Hepatocyte (in vitro differentiated cells): ENCODE data around the gene MYO5A. TPM values are rescaled to one million over a fixed set of nuclear protein-coding genes. Genes with fewer than 3 reads are reported as not detected.
"Not testable (repeated sequence)": the region's sequence is repeated elsewhere in the genome, so short reads cannot be mapped to it uniquely, and the experiment has no call there.

Experiments
- DNase-seq: peaks from one replicate; pipeline ENCODE4 v3.0.0-alpha.2; 2016; ENCODE audit warnings: low spot score
- H2AFZ ChIP-seq: fragments of 200-600 bp; sonication (generic); 2 replicates; pipeline ENCODE4 v1.6.0; 2016; ENCODE audit warnings: antibody characterized with exemption, mild to moderate bottlenecking
- H3K27ac ChIP-seq: fragments of 200-600 bp; sonication (generic); 2 replicates; pipeline ENCODE4 v1.5.1; 2016; ENCODE audit warnings: mild to moderate bottlenecking
- H3K27me3 ChIP-seq: fragments of 200-600 bp; sonication (generic); 2 replicates; pipeline ENCODE4 v1.6.1; 2016
- H3K36me3 ChIP-seq: fragments of 200-600 bp; sonication (generic); replicated peaks from 2 replicates; pipeline ENCODE4 v1.5.1; 2016; ENCODE audit warnings: low read depth; ENCODE audit not compliant: insufficient read depth
- H3K4me1 ChIP-seq: fragments of 200-600 bp; sonication (generic); 2 replicates; pipeline ENCODE4 v1.5.1; 2016; ENCODE audit warnings: mild to moderate bottlenecking, moderate library complexity; ENCODE audit not compliant: insufficient read depth
- H3K4me2 ChIP-seq: fragments of 200-600 bp; sonication (generic); 2 replicates; pipeline ENCODE4 v1.6.0; 2016
- H3K4me3 ChIP-seq: fragments of 200-600 bp; sonication (generic); 2 replicates; pipeline ENCODE4 v1.5.1; 2016; ENCODE audit warnings: mild to moderate bottlenecking
- H3K79me2 ChIP-seq: fragments of 200-600 bp; sonication (generic); 2 replicates; pipeline ENCODE4 v1.6.0; 2017; ENCODE audit warnings: mild to moderate bottlenecking
- H3K9me2 ChIP-seq: fragments of 200-600 bp; sonication (generic); replicated peaks from 2 replicates; pipeline ENCODE4 v1.6.0; 2017; ENCODE audit warnings: mild to moderate bottlenecking; ENCODE audit not compliant: insufficient read depth
- H3K9me3 ChIP-seq: fragments of 200-600 bp; sonication (generic); 2 replicates; pipeline ENCODE4 v1.5.1; 2016; ENCODE audit warnings: low read depth, mild to moderate bottlenecking
- H4K20me1 ChIP-seq: fragments of 200-600 bp; sonication (generic); 2 replicates; pipeline ENCODE4 v1.6.0; 2016; ENCODE audit warnings: mild to moderate bottlenecking; ENCODE audit not compliant: insufficient read depth, poor library complexity, severe bottlenecking
- EZH2 ChIP-seq: fragments of 200-600 bp; sonication (generic); IDR thresholded peaks from 2 replicates; pipeline ENCODE4 v1.6.1; 2016; ENCODE audit warnings: antibody characterized with exemption, mild to moderate bottlenecking, borderline replicate concordance
- EZH2phosphoT487 ChIP-seq: fragments of 200-600 bp; sonication (generic); IDR thresholded peaks from one replicate; pipeline ENCODE4 v1.6.1; 2018; ENCODE audit warnings: antibody characterized with exemption, mild to moderate bottlenecking, low read depth, moderate library complexity; ENCODE audit not compliant: unreplicated experiment, severe bottlenecking
- WGBS: methylation state at CpG from one replicate; pipeline ENCODE4 v1.1.6; 2016; ENCODE audit warnings: low lambda C conversion rate; ENCODE audit errors: missing lambda C conversion rate; 5-methylcytosine and 5-hydroxymethylcytosine counted together
- polyA plus RNA-seq: library from polyadenylated mRNA; unstranded; fragments of >200 nt; fragmentation: Nextera tagmentation; extraction: Ambion mirVana; gene quantifications from 2 replicates; pipeline ENCODE4 v1.2.1, GENCODE V29; 2016
- total RNA-seq: library from RNA; depleted of rRNA; stranded (reverse); fragments of >200 nt; gene quantifications from 2 replicates; pipeline ENCODE4 v1.2.3, GENCODE V29; 2014
- TF ChIP-seq, protein P1 (sequence below): fragments of 200-600 bp; sonication (generic); IDR thresholded peaks from 2 replicates; pipeline ENCODE4 v1.5.1; 2016; ENCODE audit warnings: antibody characterized with exemption, mild to moderate bottlenecking; ENCODE audit not compliant: poor library complexity

MYO5A gene
- total and polyA plus RNA-seq, 2 experiments from 2014 or later = 3.7 to 14.8 TPM

DNA sequence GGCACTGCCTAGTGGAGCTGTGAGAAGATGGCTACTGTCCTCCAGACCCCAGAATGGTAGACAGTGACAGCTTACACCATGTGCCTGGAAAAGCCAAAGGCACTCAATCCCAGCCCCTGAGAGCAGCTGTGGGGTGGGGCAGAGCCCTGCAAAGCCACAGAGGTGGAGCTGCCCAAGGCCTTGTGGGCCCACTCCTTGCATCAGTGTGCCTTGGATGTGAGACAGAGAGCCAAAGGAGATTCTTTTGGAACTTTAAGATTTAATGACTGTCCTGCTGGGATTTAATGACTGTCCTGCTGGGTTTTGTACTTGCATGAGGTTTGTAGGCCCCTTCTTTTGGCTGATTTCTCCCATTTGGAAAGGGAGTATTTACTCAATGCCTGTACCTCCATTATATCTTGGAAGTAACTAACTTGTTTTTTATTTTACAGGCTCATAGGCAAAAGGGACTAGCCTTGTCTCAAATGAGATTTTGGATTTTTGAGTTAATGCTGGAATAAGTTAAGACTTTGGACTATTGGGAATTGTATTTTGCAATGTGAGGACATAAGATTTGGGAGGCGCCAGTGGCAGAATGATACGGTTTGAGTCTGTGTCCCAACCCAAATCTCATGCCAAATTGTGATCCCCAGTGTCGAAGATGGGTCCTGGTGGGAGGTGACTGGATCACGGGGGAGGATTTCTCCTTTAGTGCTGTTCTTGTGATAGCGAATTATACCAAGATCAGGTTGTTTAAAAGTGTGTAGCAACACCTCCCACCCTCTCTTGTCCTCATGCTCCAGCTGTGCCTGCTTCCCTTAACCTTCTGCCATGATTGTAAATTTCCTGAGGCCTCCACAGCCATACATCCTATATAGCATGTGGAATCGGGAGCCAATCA, 80.4 kb downstream of the MYO5A start:
- WGBS = 94% methylated on average over 6 of the region's 6 CpGs
- Histone ChIP-seq H3K27me3 (no peaks in the 10 kb centered on the region), H3K27ac (no peak overlapping the region), H3K9me3 (no peaks in the 10 kb centered on the region), H2AFZ (no peak overlapping the region), H4K20me1 (no peaks in the 10 kb centered on the region), H3K4me3 (no peak overlapping the region), H3K4me2 (no peak overlapping the region), H3K79me2 (no peaks in the 10 kb centered on the region), H3K9me2 (no peaks in the 10 kb centered on the region), H3K4me1 (no peaks in the 10 kb centered on the region), H3K36me3 (no peaks in the 10 kb centered on the region)
- TF ChIP-seq EZH2 = no peak
- TF ChIP-seq, protein P1, sequence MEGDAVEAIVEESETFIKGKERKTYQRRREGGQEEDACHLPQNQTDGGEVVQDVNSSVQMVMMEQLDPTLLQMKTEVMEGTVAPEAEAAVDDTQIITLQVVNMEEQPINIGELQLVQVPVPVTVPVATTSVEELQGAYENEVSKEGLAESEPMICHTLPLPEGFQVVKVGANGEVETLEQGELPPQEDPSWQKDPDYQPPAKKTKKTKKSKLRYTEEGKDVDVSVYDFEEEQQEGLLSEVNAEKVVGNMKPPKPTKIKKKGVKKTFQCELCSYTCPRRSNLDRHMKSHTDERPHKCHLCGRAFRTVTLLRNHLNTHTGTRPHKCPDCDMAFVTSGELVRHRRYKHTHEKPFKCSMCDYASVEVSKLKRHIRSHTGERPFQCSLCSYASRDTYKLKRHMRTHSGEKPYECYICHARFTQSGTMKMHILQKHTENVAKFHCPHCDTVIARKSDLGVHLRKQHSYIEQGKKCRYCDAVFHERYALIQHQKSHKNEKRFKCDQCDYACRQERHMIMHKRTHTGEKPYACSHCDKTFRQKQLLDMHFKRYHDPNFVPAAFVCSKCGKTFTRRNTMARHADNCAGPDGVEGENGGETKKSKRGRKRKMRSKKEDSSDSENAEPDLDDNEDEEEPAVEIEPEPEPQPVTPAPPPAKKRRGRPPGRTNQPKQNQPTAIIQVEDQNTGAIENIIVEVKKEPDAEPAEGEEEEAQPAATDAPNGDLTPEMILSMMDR = no peak
- TF ChIP-seq EZH2phosphoT487 = no peak
- no peak for DNase-seq

DNA sequence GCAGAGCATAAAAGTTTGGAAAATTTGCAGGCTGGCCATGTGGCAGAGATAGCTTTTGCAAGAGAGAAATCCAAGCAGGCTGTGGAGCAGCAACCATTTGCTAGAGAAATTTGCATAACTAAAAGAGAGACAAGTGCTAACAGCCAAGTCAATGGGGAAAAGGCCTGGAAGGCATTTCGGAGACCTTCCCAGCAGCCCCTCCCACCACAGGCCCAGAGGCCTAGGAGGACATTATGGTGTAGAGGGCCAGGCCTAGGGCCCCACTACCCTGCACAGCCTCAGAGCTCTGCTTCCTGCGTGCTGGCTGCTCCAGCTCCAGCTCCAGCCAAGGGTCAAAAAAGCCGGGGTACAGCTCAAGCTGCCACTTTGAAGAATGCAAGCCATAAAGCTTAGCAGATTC, 82.7 kb downstream of the MYO5A start:
- Histone ChIP-seq H3K4me3 (no peak overlapping the region), H3K27ac (no peak overlapping the region), H3K36me3 (no peaks in the 10 kb centered on the region), H3K27me3 (no peaks in the 10 kb centered on the region), H3K4me1 (no peaks in the 10 kb centered on the region), H4K20me1 (no peaks in the 10 kb centered on the region), H2AFZ (no peak overlapping the region), H3K79me2 (no peaks in the 10 kb centered on the region), H3K4me2 (no peak overlapping the region), H3K9me3 (no peaks in the 10 kb centered on the region), H3K9me2 (no peaks in the 10 kb centered on the region)
- DNase-seq = no peak
- WGBS = 95% methylated on average over 3 of the region's 3 CpGs
- TF ChIP-seq EZH2 (no peak), EZH2phosphoT487 (no peak)
- TF ChIP-seq, protein P1 = no peak

DNA sequence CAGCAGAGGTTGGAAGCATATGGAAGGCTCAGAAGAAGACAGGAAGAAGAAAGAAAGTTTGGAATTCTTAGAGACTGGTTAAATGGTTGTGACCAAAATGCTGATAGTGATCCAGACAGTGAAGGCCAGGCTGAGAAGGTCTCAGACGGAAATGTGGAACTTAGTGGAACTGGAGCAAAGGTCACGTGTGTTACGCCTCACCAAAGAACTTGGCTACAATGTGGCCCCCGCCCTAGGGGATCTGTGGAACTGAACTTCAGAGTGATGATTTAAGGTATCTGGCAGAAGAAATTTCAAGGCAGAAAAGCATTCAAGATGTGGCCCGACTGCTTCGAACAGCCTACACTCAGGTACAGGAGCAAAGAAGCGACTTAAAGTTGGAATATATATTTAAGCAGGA, 83.1 kb downstream of the MYO5A start:
- H3K4me3 ChIP-seq = no peak overlapping the region
- no peak overlapping the region for H3K4me2 ChIP-seq
- TF ChIP-seq EZH2phosphoT487 (no peak), EZH2 (no peak)
- TF ChIP-seq, protein P1 = no peak
- H3K36me3 ChIP-seq = no peaks in the 10 kb centered on the region
- no peak overlapping the region for H2AFZ ChIP-seq
- no peaks in the 10 kb centered on the region for H3K9me3 ChIP-seq
- H3K79me2 ChIP-seq = no peaks in the 10 kb centered on the region
- no peak overlapping the region for H3K27ac ChIP-seq
- H3K27me3 ChIP-seq = no peaks in the 10 kb centered on the region
- no peaks in the 10 kb centered on the region for H4K20me1 ChIP-seq
- no peaks in the 10 kb centered on the region for H3K4me1 ChIP-seq
- no peaks in the 10 kb centered on the region for H3K9me2 ChIP-seq
- 92% methylated on average over 7 of the region's 7 CpGs for WGBS
- DNase-seq = no peak

DNA sequence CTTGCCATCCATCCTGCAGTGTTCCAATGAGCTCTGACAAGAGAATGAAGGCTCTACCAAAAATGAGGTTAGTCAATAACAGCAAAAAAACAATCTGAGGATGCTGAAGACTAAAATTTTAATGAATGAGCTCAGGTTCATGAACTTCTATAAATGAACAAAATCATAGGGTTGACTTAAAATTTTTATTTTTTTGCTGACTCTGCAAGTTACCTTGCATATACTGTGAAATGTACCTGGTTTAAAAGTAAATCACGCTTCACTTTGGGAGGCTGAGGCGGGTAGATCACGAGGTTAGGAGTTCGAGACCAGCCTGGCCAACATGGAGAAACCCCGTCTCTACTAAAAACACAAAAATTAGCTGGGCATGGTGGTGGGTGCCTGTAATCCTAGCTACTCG, 85.5 kb downstream of the MYO5A start:
- H3K4me3 ChIP-seq, H3K9me2 ChIP-seq, H3K4me1 ChIP-seq, DNase-seq, H3K79me2 ChIP-seq, H3K36me3 ChIP-seq, H3K9me3 ChIP-seq, H4K20me1 ChIP-seq, H3K4me2 ChIP-seq, H3K27me3 ChIP-seq, H3K27ac ChIP-seq, H2AFZ ChIP-seq: not testable (repeated sequence)
- 94% methylated on average over 6 of the region's 6 CpGs for WGBS
